ENCODE data around the gene BCAN.
A peak's percentile ranks its signal among the peaks of the same experiment; 100 is the strongest.

Gene BCAN

DNA sequence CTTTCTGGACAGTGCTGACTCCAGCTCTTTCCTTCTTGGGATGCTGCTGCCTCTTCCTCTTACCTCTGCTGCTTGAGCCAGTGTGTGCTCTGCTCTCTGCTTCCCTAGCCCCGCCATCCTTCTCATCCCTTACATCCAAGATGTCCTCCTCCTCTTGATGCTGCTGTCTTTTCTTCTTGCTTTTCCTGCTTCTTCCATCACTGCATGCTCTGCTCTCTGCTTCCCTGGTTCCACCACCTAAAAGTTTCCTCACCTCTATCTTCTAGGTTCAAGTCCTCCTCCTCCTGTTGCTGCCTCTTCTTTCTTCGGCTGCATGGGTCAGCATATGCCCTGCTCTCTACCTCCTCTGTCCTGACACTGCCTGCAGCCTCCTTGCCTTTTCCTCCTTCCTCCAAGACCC is 46.9 kb upstream of the BCAN start:
- no peaks in the 10 kb centered on the region for H3K9me3 Mint-ChIP-seq
- TF ChIP-seq, protein P1, sequence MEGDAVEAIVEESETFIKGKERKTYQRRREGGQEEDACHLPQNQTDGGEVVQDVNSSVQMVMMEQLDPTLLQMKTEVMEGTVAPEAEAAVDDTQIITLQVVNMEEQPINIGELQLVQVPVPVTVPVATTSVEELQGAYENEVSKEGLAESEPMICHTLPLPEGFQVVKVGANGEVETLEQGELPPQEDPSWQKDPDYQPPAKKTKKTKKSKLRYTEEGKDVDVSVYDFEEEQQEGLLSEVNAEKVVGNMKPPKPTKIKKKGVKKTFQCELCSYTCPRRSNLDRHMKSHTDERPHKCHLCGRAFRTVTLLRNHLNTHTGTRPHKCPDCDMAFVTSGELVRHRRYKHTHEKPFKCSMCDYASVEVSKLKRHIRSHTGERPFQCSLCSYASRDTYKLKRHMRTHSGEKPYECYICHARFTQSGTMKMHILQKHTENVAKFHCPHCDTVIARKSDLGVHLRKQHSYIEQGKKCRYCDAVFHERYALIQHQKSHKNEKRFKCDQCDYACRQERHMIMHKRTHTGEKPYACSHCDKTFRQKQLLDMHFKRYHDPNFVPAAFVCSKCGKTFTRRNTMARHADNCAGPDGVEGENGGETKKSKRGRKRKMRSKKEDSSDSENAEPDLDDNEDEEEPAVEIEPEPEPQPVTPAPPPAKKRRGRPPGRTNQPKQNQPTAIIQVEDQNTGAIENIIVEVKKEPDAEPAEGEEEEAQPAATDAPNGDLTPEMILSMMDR (IDR thresholded peaks at IDR 0.05; ENCODE audit: unreplicated experiment in 3 of 3): no peak
- H3K4me3 Mint-ChIP-seq: peak overlapping the region; percentile 7 to 50 (median 16)
- peaks cover 12% of the 10 kb centered on the region for H3K4me1 Mint-ChIP-seq
- peaks cover 30% of the 10 kb centered on the region for H3K36me3 Mint-ChIP-seq (ENCODE audit: low read depth)
- H3K27me3 Mint-ChIP-seq (ENCODE audit: low read depth): no peaks in the 10 kb centered on the region
- H3K27ac Mint-ChIP-seq: peak overlapping the region in 2 of 3 experiments; percentile 3 to 30

DNA sequence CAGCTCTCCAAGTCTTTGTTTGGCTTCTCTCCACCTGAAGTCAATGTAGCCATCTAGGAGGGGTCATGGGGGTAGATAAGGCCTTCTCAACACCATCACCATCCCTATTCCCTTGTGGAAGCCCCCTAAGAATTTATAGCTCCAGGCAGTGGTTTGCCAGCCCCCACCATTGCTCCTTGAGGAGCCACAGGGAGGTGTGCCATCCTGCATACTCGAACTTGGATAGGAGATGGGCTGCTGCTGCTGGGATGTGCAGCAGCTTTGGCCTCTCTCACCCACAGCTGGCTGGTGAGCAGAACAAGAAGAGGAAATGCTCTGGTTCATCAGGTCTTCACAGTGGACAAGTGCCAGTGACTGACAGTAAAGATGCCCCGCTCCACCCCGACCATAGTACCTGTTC is 45.5 kb upstream of the BCAN start:
- no peak overlapping the region for H3K27ac Mint-ChIP-seq
- no peaks in the 10 kb centered on the region for H3K27me3 Mint-ChIP-seq (ENCODE audit: low read depth)
- H3K36me3 Mint-ChIP-seq (ENCODE audit: low read depth): peaks cover 30% of the 10 kb centered on the region
- H3K4me1 Mint-ChIP-seq: peaks cover 14% of the 10 kb centered on the region
- H3K9me3 Mint-ChIP-seq: no peaks in the 10 kb centered on the region
- TF ChIP-seq, protein P1 (IDR thresholded peaks at IDR 0.05; ENCODE audit: unreplicated experiment in 3 of 3): no peak
- peak overlapping the region in 2 of 3 experiments; percentile 13 to 49 for H3K4me3 Mint-ChIP-seq

DNA sequence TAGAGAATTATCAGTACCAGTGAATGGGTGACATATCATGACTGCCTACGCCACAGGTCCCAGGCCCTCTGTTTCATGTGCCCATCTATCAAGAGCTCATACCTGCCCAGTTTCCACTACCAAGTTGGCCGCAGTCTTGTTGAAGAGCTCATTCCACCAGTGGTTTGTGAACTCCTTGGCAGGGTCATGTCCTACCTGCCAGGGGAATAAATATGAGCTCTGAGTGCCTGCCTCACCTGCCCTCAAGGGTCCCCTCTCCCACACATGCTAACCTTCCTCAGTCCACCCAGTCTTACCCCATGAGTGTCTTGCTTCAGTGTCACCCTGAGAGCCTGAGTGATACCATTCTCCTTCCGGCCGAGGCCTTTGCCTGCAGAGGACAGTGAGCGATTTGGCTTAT is 43.8 kb upstream of the BCAN start:
- Mint-ChIP-seq H3K36me3 (ENCODE audit: low read depth) (peaks cover 30% of the 10 kb centered on the region), H3K4me1 (peaks cover 10% of the 10 kb centered on the region), H3K27ac (no peak overlapping the region), H3K27me3 (ENCODE audit: low read depth) (no peaks in the 10 kb centered on the region), H3K9me3 (no peaks in the 10 kb centered on the region), H3K4me3 (peak overlapping the region in 1 of 3 experiments; percentile 27)
- TF ChIP-seq, protein P1 (IDR thresholded peaks at IDR 0.05; ENCODE audit: unreplicated experiment in 3 of 3): no peak

DNA sequence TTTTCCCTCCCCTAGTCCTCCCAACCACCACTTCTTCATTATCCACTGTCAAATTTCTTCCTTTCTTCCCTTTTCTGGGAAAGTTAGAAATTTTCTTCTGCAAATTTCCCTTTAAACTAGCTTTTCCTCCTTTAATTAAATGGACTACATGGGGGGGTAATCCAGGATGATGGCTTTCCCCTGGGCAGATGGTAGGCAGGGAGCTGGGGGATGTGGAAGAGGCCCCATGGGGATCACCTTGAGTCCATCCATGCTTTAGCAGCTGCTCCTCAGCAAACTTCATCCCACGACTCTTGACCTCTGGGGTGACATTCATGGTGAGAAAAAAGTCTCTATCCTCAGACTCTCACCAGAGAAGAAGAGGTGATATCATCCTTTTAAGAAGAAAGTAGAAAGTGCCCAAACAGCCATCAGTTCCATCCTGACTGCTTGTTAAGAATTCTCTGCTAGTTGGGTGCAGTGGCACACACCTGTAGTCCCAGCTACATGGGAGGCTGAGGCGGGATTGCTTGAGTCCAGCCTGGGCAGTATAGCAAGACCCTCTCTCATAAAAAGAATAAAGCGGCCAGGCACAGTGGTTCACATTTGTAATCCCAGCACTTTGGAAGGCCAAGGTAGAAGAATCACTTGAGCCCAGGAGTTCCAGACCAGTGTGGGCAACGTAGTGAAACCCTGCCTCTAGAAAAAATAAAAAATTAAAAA is 43.0 kb upstream of the BCAN start:
- Mint-ChIP-seq H3K27me3 (ENCODE audit: low read depth) (no peaks in the 10 kb centered on the region), H3K9me3 (no peaks in the 10 kb centered on the region), H3K4me3 (peak overlapping the region in 2 of 3 experiments; percentile 24 to 27), H3K27ac (no peak overlapping the region), H3K36me3 (ENCODE audit: low read depth) (peaks cover 30% of the 10 kb centered on the region), H3K4me1 (peaks cover 10% of the 10 kb centered on the region)
- TF ChIP-seq, protein P1 (IDR thresholded peaks at IDR 0.05; ENCODE audit: unreplicated experiment in 3 of 3): no peak

DNA sequence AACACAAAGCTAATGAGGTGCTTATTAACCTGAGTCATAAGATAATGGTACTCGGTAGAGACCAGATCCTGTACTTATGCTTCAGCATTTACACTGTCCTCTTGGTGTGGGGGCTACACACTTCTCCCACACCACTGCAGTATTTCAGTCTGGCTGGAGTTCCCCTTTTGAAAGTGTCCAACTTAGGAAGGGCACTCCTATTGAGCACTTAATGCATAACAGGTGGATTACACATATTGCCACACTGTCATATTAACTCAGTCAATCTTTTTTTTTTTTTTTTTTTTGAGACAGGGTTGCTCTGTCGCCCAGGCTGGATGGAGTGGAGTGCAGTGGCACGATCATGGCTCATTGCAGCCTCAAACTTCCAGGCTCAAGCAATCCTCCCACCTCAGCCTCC is 42.1 kb upstream of the BCAN start:
- H3K27me3 Mint-ChIP-seq (ENCODE audit: low read depth): no peaks in the 10 kb centered on the region
- peaks cover 10% of the 10 kb centered on the region for H3K4me1 Mint-ChIP-seq
- H3K27ac Mint-ChIP-seq: no peak overlapping the region
- TF ChIP-seq, protein P1 (IDR thresholded peaks at IDR 0.05; ENCODE audit: unreplicated experiment in 3 of 3): no peak
- H3K4me3 Mint-ChIP-seq: peak overlapping the region; percentile 21 to 99 (median 24)
- peaks cover 30% of the 10 kb centered on the region for H3K36me3 Mint-ChIP-seq (ENCODE audit: low read depth)
- H3K9me3 Mint-ChIP-seq: no peaks in the 10 kb centered on the region

DNA sequence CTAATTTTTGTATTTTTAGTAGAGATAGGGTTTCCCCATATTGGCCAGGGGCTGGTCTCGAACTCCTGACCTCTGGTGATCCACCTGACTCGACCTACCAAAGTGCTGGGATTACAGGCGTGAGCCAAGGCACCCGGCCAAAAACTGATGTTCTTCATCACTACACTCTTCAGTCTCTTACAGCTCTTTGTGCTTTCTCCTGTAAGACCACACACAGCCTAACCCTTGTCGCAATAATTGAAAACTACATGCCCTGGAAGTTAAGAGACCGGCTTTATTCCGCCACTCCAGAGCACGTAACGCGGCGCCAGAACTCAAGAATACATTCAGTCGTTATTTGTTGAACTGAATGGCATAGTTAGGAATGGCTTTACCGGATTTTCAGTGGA is 41.2 kb upstream of the BCAN start:
- H3K27me3 Mint-ChIP-seq (ENCODE audit: low read depth): no peaks in the 10 kb centered on the region
- peak overlapping the region; percentile 91 to 99 (median 97) for H3K4me3 Mint-ChIP-seq
- H3K27ac Mint-ChIP-seq: peak overlapping the region; percentile 57 to 84 (median 82)
- peaks cover 21% of the 10 kb centered on the region for H3K36me3 Mint-ChIP-seq (ENCODE audit: low read depth)
- H3K9me3 Mint-ChIP-seq: no peaks in the 10 kb centered on the region
- peaks cover 10% of the 10 kb centered on the region for H3K4me1 Mint-ChIP-seq
- TF ChIP-seq, protein P1 (IDR thresholded peaks at IDR 0.05; ENCODE audit: unreplicated experiment in 3 of 3): no peak
